GM12864 (cell line): Measurements from ENCODE around the gene BSN.

Source experiments
- DNase-seq: peaks from one replicate; pipeline ENCODE4 v3.0.0-alpha.2; 2011; ENCODE audit warnings: low read depth
- H3K4me3 ChIP-seq: 2 replicates; pipeline ENCODE4 v1.5.1; 2011; ENCODE audit warnings: mild to moderate bottlenecking, low read depth, low read length, control low read depth
- TF ChIP-seq, protein P1 (sequence below): IDR thresholded peaks from 2 replicates; pipeline ENCODE4 v1.5.1; 2011; ENCODE audit warnings: low read depth, mild to moderate bottlenecking, moderate library complexity, low read length, control low read depth, inconsistent platforms; ENCODE audit errors: missing control alignments

Gene BSN

DNA sequence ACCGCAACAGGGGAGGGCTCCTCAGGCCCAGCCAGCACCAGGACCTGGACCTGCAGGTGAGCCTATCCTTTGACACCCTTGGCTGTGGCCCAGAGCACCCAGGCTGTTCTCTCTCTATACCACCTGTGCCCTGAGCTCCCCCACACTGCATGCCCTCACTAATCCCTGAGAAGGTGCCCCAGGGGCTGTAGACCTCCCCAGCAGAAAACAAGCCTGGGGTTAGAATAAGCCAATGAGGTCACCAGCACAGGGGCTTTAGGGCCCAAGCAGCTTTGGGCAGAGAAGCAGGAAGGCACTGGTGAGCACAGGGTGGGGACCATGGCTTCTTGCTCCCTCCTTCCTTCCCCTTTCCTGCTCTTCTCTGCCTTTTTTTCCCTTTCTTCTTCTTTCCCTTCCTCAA, 109.6 kb downstream of the BSN start:
- TF ChIP-seq, protein P1, sequence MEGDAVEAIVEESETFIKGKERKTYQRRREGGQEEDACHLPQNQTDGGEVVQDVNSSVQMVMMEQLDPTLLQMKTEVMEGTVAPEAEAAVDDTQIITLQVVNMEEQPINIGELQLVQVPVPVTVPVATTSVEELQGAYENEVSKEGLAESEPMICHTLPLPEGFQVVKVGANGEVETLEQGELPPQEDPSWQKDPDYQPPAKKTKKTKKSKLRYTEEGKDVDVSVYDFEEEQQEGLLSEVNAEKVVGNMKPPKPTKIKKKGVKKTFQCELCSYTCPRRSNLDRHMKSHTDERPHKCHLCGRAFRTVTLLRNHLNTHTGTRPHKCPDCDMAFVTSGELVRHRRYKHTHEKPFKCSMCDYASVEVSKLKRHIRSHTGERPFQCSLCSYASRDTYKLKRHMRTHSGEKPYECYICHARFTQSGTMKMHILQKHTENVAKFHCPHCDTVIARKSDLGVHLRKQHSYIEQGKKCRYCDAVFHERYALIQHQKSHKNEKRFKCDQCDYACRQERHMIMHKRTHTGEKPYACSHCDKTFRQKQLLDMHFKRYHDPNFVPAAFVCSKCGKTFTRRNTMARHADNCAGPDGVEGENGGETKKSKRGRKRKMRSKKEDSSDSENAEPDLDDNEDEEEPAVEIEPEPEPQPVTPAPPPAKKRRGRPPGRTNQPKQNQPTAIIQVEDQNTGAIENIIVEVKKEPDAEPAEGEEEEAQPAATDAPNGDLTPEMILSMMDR: no peak
- H3K4me3 ChIP-seq: no peak overlapping the region
- no peak for DNase-seq

GRCh38 chr3:49664300-49664699, 110.0 kb downstream of the BSN start:
- no peak for DNase-seq
- TF ChIP-seq, protein P1: no peak
- H3K4me3 ChIP-seq: no peak overlapping the region

- no peak overlapping the region for H3K4me3 ChIP-seq
- no peak for DNase-seq
- TF ChIP-seq, protein P1: no peak
Observed at GRCh38 chr3:49665822-49666519, 111.7 kb downstream of the BSN start.

GRCh38 chr3:49666592-49666991, 112.3 kb downstream of the BSN start:
- no peak for DNase-seq
- TF ChIP-seq, protein P1: no peak
- H3K4me3 ChIP-seq: no peak overlapping the region

GRCh38 chr3:49667701-49668413, 113.6 kb downstream of the BSN start:
- DNase-seq: no peak
- H3K4me3 ChIP-seq: no peak overlapping the region
- TF ChIP-seq, protein P1: no peak

GRCh38 chr3:49668414-49668797, 114.1 kb downstream of the BSN start:
- TF ChIP-seq, protein P1: no peak
- no peak overlapping the region for H3K4me3 ChIP-seq
- DNase-seq: no peak
